Midbrain (tissue), 1 donor: ENCODE results near the gene CLASP1.
"Not testable (repeated sequence)": the region's sequence is repeated elsewhere in the genome, so short reads cannot be mapped to it uniquely, and the experiment has no call there.

Experiments
- DNase-seq: peaks from one replicate; lab custom pipeline; 2025; lab: John Stamatoyannopoulos, UW

The CLASP1 gene

GRCh38 chr2:121582272-121582671 is 67.0 kb downstream of the CLASP1 start:
- no peak for DNase-seq

DNA sequence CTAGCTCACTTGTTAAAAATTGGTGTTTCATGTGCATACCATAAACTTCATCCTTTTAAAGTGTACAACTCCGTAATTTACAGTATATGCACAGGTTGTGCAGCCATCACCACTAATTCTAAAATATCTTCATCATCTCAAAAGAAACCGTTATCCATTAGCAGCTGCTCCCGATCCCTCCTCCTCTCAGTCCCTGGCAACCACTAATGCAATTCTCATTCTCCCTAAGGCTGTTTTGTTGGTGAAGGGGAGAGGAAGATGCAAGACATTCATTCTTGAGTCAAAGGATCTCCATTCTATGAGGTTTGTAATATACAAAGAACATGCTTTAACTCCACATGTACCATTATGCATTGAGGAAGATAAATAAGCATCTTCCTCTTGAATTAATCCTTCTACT is 70.0 kb downstream of the CLASP1 start:
- no peak for DNase-seq

DNA sequence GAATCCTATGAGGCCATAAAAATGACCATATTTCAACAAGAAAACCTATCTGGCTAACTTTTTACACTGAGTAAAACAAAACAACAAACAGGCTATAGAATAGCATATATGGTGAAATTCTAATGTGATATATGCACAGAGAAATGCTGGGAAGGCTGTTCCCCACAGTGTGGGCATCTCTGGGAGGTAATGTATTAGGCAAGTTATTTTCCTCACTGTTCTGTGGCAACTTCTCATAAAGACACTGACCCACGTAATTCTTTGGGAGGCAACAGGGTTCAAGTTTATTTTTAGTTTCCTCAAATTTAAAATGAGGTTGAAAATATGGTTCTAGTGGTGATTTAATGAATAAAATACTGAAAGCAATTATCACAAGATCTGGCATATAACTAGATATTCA is 71.9 kb downstream of the CLASP1 start:
- DNase-seq: no peak

GRCh38 chr2:121576263-121576662 is 73.0 kb downstream of the CLASP1 start:
- DNase-seq: no peak

DNA sequence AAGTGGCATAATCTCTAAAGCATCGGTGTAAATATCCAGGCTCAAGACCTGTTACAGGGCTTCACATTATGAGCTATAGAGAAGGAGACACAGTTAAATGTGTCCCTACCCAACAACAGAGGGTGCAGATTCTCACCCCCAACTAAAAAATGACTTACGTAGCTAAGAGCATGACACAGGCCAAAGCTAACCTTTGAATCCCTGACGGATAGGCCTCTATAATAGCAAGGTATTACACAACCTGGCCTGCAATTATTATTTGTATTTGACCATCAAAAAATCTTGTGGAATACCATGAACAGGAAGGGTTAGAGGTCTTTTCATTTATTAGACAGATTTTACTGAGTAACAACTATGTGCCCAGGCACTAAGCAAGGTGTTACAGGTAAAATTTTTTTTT is 73.5 kb downstream of the CLASP1 start:
- DNase-seq: no peak

DNA sequence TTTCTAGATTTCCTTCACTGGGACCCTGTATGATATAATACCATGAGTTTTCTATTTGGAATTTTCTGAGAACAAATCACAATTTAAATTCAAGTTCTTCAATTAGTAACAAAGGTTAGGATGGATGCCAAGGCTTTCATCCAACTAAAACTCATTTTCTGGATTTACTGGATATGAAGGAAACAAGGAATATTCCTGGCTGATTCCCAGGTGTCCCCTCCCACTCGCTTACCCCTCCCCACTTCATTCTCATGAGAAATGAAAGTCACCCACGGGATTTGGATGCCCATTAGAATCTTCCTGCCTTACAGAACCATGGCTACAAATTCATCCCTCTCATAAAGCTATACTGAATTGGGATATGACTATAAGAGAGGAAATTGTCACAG is 78.6 kb downstream of the CLASP1 start:
- no peak for DNase-seq

- DNase-seq: no peak
Measured at GRCh38 chr2:121570036-121570666, 79.1 kb downstream of the CLASP1 start.

DNA sequence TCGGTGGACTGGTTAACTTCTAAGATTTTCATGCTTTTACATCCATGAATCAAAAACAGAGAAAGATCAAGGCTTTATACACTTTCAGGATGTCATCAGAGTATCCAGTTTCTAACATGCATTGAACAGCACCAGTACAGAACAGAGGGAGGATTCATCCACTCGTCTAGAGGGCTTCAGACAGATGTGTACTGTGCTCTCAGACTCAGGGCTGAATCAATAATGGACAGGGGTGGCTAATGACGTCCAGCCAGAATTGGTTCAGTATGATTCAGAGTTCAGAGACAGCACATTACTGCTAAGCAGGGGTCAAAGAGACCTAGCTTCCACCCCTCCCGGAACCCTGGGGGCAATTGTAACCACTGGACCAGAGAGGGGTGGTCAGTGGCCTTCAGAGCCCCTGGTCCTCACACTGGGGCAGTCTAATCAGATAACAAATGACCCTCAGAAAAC is 81.3 kb downstream of the CLASP1 start:
- DNase-seq: peak; percentile 53

DNA sequence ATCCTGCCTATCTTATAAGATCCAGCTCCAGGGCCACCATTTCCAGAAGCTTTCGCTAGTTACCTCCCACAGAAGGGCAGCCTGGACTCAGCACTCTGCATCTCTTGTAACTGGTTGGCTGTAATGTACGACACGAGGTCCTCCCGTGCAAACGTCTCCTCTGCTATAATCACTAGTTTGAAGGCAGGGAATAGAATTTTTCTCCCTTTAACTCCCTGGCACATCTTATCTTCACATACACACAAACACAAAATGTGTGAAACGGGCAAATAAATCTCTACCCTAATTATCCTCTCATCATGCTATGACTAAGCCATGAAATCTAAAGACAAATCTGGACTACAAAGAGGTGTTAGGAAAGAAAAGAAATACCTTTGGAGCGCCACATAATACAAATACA is 81.8 kb downstream of the CLASP1 start:
- no peak for DNase-seq

- DNase-seq: no peak
Measured at GRCh38 chr2:121565389-121566250, 83.6 kb downstream of the CLASP1 start.

GRCh38 chr2:121564905-121565304 is 84.4 kb downstream of the CLASP1 start:
- DNase-seq: no peak

- DNase-seq: not testable (repeated sequence)
Measured at GRCh38 chr2:121563754-121564153, 85.5 kb downstream of the CLASP1 start.

- no peak for DNase-seq
Measured at GRCh38 chr2:121562269-121563176, 86.7 kb downstream of the CLASP1 start.

GRCh38 chr2:121561617-121562268 is 87.5 kb downstream of the CLASP1 start:
- no peak for DNase-seq

DNA sequence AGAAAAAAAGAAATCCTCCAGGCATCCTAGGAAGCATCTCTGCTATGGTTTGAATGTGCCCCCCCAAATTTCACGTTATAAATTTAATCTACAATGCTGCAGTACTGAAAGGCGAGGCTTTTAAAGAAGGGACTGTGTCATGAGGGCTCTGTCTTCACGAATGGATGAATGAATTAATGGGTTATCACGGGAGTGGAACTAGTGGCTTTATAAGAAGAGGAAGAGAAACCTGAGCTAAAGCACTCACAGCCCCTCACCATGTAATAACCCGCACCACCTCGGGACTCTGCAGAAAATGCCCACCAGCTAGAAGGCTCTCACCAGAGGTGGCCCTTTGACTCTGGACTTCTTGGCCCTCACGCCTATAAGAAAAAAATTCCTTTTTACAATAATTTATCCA is 90.9 kb downstream of the CLASP1 start:
- no peak for DNase-seq

DNA sequence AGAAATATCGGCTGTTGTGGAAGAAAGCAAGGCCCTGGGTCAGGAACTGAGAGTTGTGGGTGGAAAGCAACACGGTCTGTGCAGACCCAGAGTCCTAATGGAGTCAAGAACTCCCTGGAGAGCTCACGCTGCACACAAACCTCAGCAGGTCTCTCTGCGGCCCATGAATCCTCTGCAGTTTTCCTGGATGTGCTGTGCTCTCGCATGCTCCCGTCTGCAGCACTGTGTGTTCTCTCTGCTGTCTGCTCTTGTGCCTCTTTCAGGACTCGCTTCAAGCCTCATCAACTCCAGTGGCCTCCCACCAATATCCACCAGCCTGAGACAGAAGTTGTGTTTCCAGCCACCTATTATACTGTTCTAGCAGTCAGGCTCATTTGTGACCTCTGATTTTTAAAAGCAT is 94.3 kb downstream of the CLASP1 start:
- no peak for DNase-seq

DNA sequence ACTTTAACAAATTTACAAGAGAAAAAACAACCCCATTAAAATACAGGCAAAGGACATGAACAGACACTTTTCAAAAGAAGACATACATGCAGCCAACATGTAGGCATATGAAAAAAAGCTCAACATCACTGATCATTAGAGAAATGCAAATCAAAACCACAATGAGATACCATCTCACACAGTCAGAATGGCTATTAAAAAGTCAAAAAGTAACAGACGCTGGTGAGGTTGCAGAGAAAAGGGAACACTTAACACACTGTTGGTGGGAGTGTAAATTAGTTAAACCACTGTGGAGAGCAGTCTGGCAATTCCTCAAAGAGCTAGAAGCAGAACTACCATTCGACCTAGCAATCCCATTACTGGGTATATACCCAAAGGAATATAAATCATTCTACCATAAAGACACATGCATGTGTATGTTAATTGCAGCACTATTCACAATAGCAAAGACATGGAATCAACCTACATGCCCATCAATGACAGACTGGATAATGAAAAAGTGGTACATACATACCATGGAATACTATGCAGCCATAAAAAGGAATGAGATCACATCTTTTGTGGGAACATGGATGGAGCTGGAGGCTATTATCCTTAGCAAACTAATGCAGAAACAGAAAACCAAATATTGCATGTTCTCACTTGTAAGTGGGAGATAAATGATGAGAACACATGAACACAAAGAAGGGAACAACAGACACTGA is 96.6 kb downstream of the CLASP1 start:
- not testable (repeated sequence) for DNase-seq

GRCh38 chr2:121550669-121551068 is 98.6 kb downstream of the CLASP1 start:
- DNase-seq: no peak

DNA sequence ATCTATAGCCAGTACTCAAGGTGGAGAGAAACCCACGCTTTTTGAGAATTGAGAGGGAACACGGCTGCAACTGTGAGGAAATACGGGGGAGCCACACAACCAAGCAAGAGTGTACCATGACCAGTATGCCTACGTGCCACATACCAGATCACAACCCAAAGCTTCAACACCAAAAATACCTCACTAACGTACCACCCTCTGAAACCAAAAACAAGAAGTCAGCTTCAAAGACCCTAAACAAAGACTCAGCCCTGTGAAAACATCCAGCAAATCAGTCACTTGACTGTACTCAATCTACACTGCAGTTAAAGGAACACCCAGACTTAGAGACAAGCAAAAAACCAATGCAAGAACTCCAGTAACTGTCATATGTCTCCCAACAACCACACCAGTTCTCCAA is 101.6 kb downstream of the CLASP1 start:
- no peak for DNase-seq

- DNase-seq: no peak
Measured at GRCh38 chr2:121545913-121546312, 103.3 kb downstream of the CLASP1 start.

GRCh38 chr2:121545257-121545656 is 104.0 kb downstream of the CLASP1 start:
- DNase-seq: no peak
